Stimulated activated CD8-positive, alpha-beta memory T cell treated with anti-CD3 and anti-CD28 coated beads, Interleukin-4, amount 100 ng/mL, for 48 hours (primary cell): Measurements from ENCODE around the gene RBM19.

Source experiments
- DNase-seq: peaks from one replicate; pipeline ENCODE4 v3.0.0-alpha.2; 2020

The RBM19 gene

GRCh38 chr12:113899042-113899560, 67.0 kb downstream of the RBM19 start:
- DNase-seq = no peak

GRCh38 chr12:113898466-113898865, 67.7 kb downstream of the RBM19 start:
- DNase-seq = no peak

GRCh38 chr12:113897406-113897805, 68.7 kb downstream of the RBM19 start:
- no peak for DNase-seq

- no peak for DNase-seq
Observed at GRCh38 chr12:113896841-113897240, 69.3 kb downstream of the RBM19 start.

GRCh38 chr12:113896194-113896593, 69.9 kb downstream of the RBM19 start:
- no peak for DNase-seq

GRCh38 chr12:113895176-113895575, 70.9 kb downstream of the RBM19 start:
- DNase-seq = no peak

- DNase-seq = no peak
Observed at GRCh38 chr12:113894697-113895096, 71.4 kb downstream of the RBM19 start.

- DNase-seq = no peak
Observed at GRCh38 chr12:113893221-113893620, 72.9 kb downstream of the RBM19 start.

GRCh38 chr12:113892556-113892955, 73.6 kb downstream of the RBM19 start:
- DNase-seq = no peak

GRCh38 chr12:113891739-113892520, 74.2 kb downstream of the RBM19 start:
- no peak for DNase-seq

- no peak for DNase-seq
Observed at GRCh38 chr12:113891167-113891692, 74.9 kb downstream of the RBM19 start.

- no peak for DNase-seq
Observed at GRCh38 chr12:113889891-113890581, 76.1 kb downstream of the RBM19 start.

GRCh38 chr12:113889076-113889475, 77.0 kb downstream of the RBM19 start:
- DNase-seq = no peak

GRCh38 chr12:113888435-113888834, 77.7 kb downstream of the RBM19 start:
- no peak for DNase-seq

GRCh38 chr12:113887906-113888305, 78.2 kb downstream of the RBM19 start:
- DNase-seq = no peak

GRCh38 chr12:113886721-113887120, 79.4 kb downstream of the RBM19 start:
- no peak for DNase-seq

- DNase-seq = no peak
Observed at GRCh38 chr12:113884392-113884791, 81.7 kb downstream of the RBM19 start.

- no peak for DNase-seq
Observed at GRCh38 chr12:113882690-113883089, 83.4 kb downstream of the RBM19 start.

GRCh38 chr12:113880988-113881962, 84.8 kb downstream of the RBM19 start:
- no peak for DNase-seq

GRCh38 chr12:113880326-113880725, 85.8 kb downstream of the RBM19 start:
- no peak for DNase-seq

GRCh38 chr12:113879658-113880057, 86.5 kb downstream of the RBM19 start:
- DNase-seq = no peak

- DNase-seq = no peak
Observed at GRCh38 chr12:113877607-113878006, 88.5 kb downstream of the RBM19 start.

GRCh38 chr12:113876160-113876559, 90.0 kb downstream of the RBM19 start:
- no peak for DNase-seq
